Epithelial cell of esophagus (primary cell): ENCODE results near the gene EPHB4.
"Not testable (repeated sequence)": the region's sequence is repeated elsewhere in the genome, so short reads cannot be mapped to it uniquely, and the experiment has no call there.

ENCODE experiments used
- DNase-seq: peaks from one replicate; pipeline ENCODE4 v3.0.0; 2010; ENCODE audit warnings: low read depth
- H3K4me3 ChIP-seq: 2 replicates; pipeline ENCODE4 v1.5.1; 2011; ENCODE audit warnings: mild to moderate bottlenecking, low read length, control low read depth
- CTCF ChIP-seq: IDR thresholded peaks from 2 replicates; pipeline ENCODE4 v1.5.1; 2011; ENCODE audit warnings: low read depth, mild to moderate bottlenecking, low read length, control low read depth, inconsistent platforms; ENCODE audit not compliant: insufficient read depth; ENCODE audit errors: missing control alignments

Gene EPHB4

GRCh38 chr7:100818825-100819224, 8.5 kb downstream of the EPHB4 start:
- H3K4me3 ChIP-seq: no peak overlapping the region
- no peak for TF ChIP-seq CTCF
- DNase-seq: no peak

DNA sequence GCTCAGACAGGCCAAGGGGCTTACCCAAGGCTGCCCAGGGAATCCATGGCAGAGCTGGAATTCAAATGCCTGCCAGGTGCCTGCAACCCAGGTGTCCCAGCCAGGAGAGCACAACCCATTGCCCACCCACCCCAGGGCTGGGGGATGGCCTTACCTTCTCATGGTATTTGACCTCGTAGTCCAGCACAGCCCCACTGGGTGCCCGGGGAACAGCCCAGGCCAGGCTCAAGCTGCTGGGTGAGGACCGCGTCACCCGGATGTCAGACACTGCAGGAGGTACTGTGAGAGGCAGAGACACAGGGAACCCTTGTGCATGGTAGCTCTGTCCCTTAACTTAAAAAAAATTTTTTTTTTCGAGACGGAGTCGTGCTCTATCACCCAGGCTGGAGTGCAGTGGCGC, 9.0 kb downstream of the EPHB4 start:
- H3K4me3 ChIP-seq: no peak overlapping the region
- no peak for TF ChIP-seq CTCF
- no peak for DNase-seq

DNA sequence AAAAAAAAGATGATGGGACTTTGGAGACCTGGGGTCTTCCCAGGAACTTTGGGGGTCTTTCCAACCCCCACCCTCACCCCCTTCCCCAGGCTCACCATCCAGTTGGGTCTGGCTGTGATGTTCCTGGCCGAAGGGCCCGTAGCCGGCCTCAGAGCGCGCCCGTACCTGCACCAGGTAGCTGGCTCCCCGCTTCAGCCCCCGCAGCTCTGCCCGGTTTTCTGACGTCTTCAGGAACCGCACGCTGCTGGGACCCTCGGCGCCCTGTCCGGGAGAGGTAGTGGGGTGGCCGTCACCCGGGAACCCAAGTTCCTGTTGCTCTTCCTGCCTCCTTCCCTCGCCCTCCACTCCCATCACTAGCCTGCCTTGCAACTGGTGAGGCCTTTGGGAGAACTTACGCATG, 10.2 kb downstream of the EPHB4 start:
- no peak for TF ChIP-seq CTCF
- no peak for DNase-seq
- H3K4me3 ChIP-seq: no peak overlapping the region

GRCh38 chr7:100816515-100816914, 10.8 kb downstream of the EPHB4 start:
- not testable (repeated sequence) for H3K4me3 ChIP-seq, DNase-seq

DNA sequence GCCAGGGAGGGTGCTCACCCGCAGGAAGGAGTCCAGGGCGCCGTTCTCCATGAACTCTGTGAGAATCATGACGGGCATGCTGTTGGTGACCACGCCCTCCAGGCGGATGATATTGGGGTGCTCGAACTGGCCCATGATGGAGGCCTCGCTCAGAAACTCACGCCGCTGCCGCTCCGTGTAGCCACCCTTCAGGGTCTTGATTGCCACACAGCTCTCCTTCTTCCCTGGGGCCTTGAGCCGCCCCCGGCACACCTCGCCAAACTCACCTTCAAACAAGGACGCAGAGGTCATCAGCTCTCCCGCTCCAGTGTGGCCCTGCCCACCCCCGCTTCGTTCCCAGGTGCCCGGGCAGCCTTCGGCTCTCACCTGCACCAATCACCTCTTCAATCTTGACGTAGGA, 14.6 kb downstream of the EPHB4 start:
- no peak overlapping the region for H3K4me3 ChIP-seq
- DNase-seq: no peak
- TF ChIP-seq CTCF: no peak

- TF ChIP-seq CTCF: no peak
- no peak for DNase-seq
- no peak overlapping the region for H3K4me3 ChIP-seq
Observed at GRCh38 chr7:100811480-100811879, 15.8 kb downstream of the EPHB4 start.

DNA sequence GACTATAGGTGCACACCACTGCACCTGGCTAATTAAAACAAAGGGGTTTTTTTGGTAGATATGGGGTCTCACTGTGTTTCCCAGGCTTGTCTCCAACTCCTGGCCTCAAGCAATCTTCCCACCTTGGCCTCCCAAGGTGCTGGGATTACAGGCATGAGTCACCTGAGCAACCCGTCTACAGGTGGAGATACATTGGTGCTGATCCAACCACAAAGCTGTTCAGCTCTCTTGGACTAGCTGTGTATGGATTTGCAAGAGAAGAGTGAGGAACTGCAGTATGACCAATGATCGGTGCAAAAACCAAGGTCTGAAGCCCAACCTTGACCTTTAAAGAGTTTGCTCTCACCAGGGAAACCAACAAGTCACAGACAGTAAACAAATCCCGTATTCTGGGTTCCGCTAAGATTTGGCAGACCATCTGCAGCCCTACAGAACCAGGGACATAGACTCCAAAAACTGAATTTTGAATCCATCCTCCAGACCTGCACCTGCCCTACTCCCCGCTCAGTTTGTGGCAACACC, 18.9 kb downstream of the EPHB4 start:
- peak; percentile 30 for DNase-seq
- H3K4me3 ChIP-seq: no peak overlapping the region
- no peak for TF ChIP-seq CTCF

DNA sequence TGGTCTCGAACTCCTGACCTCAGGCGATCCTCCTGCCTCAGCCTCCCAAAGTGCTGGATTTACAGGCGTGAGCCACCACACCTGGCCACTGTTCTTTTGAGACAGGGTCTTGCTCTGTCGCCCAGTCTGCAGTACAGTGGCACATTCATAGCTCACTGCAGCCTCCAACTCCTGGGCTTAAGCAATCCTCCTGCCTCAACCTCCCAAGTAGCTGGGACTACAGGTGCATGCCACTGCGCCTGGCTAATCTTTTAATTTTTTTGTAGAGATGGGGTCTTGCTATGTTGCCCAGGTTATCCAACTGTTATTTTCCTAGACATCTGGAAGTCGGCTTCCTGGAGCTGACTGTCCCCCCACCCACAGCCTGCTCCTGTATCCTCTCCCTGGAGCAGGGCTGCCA, 20.4 kb downstream of the EPHB4 start:
- not testable (repeated sequence) for H3K4me3 ChIP-seq

More for the DNA sequence above, 20.4 kb downstream of the EPHB4 start:
- DNase-seq: not testable (repeated sequence)
